Measurements from ENCODE around the gene PHF13.

Gene PHF13

DNA sequence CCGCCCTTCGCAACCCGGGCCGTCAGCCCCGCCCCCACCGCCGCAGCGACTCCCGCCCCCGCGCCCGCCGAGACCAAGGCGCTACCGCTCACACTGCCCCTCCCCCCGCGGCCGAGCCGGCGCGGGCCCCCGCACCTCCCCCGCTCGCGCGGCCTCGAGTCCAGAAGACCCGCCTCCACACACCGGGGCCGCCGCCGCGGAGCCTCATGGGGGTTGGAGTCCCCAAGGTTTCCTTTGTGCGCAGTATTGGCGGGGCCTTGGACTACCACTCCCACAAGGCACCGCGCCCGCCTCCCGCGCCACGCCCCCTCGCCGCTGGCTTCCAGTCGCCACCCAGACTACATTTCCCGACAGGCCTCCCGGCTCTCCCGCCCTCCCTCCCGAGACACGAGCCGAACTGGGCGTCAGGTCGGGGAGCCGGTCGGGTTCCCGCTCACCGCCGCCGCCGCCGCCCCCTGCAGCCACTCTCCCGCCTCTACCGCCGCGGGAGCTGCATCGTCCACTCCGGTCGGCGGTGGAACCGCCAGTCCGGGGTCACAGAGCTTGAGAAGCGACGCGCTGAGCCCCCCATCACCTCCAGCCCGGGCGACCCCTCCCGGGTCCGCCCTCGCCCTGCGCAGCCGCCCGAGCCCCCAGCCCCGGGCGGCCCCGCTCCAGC lies at the start of gene PHF13:
Gene PHF13 (plus strand): TSS at position 371 of the 658 bp plus-strand sequence. CDS start 336 bp downstream, outside the sequence.
- H3K36me3 ChIP-seq (ENCODE audit: insufficient read depth, low read length), result no peaks in the 10 kb centered on the region
- H3K4me3 ChIP-seq (ENCODE audit: low read depth, low read length), result peak within 1 kb of the TSS; percentile 99
- H3K79me2 ChIP-seq (ENCODE audit: control insufficient read depth, insufficient read depth, low read length, unreplicated experiment), result peaks cover 51% of the 10 kb centered on the region
- H2AFZ ChIP-seq (ENCODE audit: low read length, unreplicated experiment), result peak within 1 kb of the TSS; percentile 67
- peaks cover 3% of the 10 kb centered on the region for H3K4me1 ChIP-seq (ENCODE audit: control insufficient read depth, insufficient read depth, low read length, unreplicated experiment)
- H3K27me3 ChIP-seq (ENCODE audit: insufficient read depth, low read length), result no peaks in the 10 kb centered on the region
- peak within 1 kb of the TSS; percentile 59 for H3K27ac ChIP-seq (ENCODE audit: low read depth, low read length)

DNA sequence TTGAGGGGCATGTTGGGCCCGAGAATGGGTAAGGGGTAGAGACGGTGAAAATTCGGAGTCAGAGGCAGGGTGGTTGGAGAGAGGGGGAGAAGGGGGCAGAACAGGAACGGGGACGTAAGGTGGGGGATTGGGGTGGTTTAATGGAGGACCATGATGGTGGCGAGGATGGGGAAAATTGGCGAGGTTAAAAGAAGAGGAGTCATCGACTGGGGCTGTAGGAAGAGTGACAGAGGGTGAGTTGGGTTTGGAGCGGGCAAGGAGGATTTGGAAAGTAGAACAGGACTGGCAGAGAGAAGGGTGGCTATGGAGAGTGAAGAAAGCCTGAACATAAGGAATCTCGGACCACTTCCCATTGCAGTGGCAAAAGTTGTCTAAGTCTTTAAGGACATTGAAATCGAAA lies 44.5 kb upstream of the PHF13 start:
- Histone ChIP-seq H3K4me1 (ENCODE audit: control insufficient read depth, insufficient read depth, low read length, unreplicated experiment) (no peaks in the 10 kb centered on the region), H3K27me3 (ENCODE audit: insufficient read depth, low read length) (peaks cover 23% of the 10 kb centered on the region; the same call in 1 of the 2 replicates), H3K36me3 (ENCODE audit: insufficient read depth, low read length) (no peaks in the 10 kb centered on the region), H3K79me2 (ENCODE audit: control insufficient read depth, insufficient read depth, low read length, unreplicated experiment) (no peaks in the 10 kb centered on the region), H2AFZ (ENCODE audit: low read length, unreplicated experiment) (no peak overlapping the region), H3K27ac (ENCODE audit: low read depth, low read length) (no peak overlapping the region), H3K4me3 (ENCODE audit: low read depth, low read length) (no peak overlapping the region)

DNA sequence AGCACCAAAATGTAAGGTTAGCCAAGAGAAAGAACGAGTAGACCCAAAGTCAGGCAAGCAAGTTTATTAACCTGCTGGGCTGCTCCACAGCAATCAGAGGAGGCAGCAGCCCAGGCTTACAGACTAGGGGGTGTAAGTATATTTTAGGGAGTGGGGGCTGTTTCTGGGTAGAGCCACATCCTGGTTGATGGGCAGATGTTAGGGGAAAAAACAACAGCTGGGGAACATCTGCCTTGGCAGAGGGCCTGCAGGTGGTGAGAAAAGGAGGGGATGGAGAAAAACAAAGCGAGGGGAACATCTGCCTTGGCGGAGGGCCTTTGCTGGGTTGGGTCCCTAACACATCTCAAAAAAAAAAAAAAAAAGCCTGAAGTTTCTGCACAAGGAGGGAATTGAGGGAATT lies 43.4 kb upstream of the PHF13 start:
- Histone ChIP-seq H3K79me2 (ENCODE audit: control insufficient read depth, insufficient read depth, low read length, unreplicated experiment) (no peaks in the 10 kb centered on the region), H3K27ac (ENCODE audit: low read depth, low read length) (no peak overlapping the region), H3K4me3 (ENCODE audit: low read depth, low read length) (no peak overlapping the region), H2AFZ (ENCODE audit: low read length, unreplicated experiment) (no peak overlapping the region), H3K36me3 (ENCODE audit: insufficient read depth, low read length) (no peaks in the 10 kb centered on the region), H3K4me1 (ENCODE audit: control insufficient read depth, insufficient read depth, low read length, unreplicated experiment) (no peaks in the 10 kb centered on the region), H3K27me3 (ENCODE audit: insufficient read depth, low read length) (peaks cover 12% of the 10 kb centered on the region; the same call in 1 of the 2 replicates)

DNA sequence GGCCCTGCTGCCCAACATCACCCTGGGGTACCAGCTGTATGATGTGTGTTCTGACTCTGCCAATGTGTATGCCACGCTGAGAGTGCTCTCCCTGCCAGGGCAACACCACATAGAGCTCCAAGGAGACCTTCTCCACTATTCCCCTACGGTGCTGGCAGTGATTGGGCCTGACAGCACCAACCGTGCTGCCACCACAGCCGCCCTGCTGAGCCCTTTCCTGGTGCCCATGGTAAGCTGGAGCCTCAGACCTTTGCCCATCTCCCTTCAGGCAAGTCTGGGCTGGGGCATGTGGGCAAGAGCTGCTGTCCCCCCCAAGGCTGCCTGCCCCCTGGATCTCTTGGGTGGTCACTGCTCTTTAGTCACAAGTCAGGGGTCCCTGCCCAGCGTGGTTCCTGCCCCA lies 42.5 kb upstream of the PHF13 start:
- no peaks in the 10 kb centered on the region for H3K36me3 ChIP-seq (ENCODE audit: insufficient read depth, low read length)
- no peaks in the 10 kb centered on the region for H3K79me2 ChIP-seq (ENCODE audit: control insufficient read depth, insufficient read depth, low read length, unreplicated experiment)
- no peak overlapping the region for H3K27ac ChIP-seq (ENCODE audit: low read depth, low read length)
- peaks cover 3% of the 10 kb centered on the region; the same call in 1 of the 2 replicates for H3K27me3 ChIP-seq (ENCODE audit: insufficient read depth, low read length)
- no peak overlapping the region for H2AFZ ChIP-seq (ENCODE audit: low read length, unreplicated experiment)
- no peaks in the 10 kb centered on the region for H3K4me1 ChIP-seq (ENCODE audit: control insufficient read depth, insufficient read depth, low read length, unreplicated experiment)
- no peak overlapping the region for H3K4me3 ChIP-seq (ENCODE audit: low read depth, low read length)

DNA sequence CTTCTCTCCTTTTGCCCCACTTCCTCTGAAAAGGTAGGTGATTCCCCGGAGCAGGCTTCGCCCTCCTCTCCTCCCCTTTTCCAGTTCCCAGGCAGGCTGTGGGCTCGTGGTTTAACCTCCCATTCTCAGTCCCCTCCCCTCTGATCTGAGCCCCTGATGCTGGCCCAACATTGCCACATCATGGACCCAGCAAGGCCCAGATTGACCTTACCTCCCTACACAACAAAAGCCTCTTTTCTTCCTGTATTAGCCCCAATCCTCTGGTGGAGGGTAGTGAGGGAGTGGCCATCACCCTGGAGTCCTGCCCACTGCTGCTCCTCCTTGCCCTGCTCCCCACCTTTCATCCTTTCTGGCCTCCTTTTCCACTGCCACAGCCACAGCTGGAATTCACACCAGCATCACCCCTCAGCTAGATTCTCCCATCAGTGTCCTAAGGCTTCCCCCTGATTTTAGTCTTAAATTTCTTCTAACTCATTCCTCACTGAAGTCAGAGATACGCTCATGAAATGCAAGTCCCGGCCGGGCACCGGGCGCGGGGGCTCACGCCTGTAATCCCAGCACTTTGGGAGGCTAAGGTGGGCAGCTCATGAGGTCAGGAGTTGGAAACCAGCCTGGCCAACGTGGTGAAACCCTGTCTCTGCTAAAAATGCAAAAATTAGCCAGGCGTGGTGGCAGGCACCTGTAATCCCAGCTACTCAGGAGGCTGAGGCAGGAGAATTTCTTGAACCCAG lies 40.7 kb upstream of the PHF13 start:
- H3K79me2 ChIP-seq (ENCODE audit: control insufficient read depth, insufficient read depth, low read length, unreplicated experiment), result no peaks in the 10 kb centered on the region
- H3K27me3 ChIP-seq (ENCODE audit: insufficient read depth, low read length), result no peaks in the 10 kb centered on the region
- peaks cover 2% of the 10 kb centered on the region for H3K4me1 ChIP-seq (ENCODE audit: control insufficient read depth, insufficient read depth, low read length, unreplicated experiment)
- H3K27ac ChIP-seq (ENCODE audit: low read depth, low read length), result no peak overlapping the region
- H2AFZ ChIP-seq (ENCODE audit: low read length, unreplicated experiment), result no peak overlapping the region
- no peak overlapping the region for H3K4me3 ChIP-seq (ENCODE audit: low read depth, low read length)
- no peaks in the 10 kb centered on the region for H3K36me3 ChIP-seq (ENCODE audit: insufficient read depth, low read length)

DNA sequence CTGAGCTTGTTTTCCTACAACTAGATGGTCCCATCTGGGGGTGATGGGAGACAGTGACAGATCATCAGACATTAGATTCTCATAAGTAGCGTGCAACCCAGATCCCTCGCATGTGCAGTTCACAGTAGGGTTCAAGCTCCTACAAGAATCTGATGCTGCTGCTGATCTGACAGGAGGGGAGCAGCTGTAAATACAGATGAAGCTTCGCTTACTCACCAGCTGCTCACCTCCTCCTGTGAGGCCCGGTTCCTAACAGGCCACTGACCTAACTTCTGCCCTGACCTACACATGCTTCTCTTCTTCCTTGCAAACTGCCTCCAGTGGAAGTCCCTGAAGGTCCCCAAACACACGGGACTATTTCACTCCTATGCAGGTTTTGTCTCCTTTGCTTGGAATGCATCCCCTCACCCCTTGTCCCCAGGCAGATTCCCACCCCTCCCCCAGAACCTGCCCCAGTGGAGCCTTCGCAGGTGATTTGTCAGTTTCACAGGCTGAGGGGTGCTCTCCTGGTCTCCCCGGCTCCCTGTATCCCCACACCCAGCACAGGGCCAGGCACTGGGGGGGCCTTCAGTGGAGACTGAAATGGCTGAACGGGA lies 39.4 kb upstream of the PHF13 start:
- Histone ChIP-seq H2AFZ (ENCODE audit: low read length, unreplicated experiment) (no peak overlapping the region), H3K27ac (ENCODE audit: low read depth, low read length) (no peak overlapping the region), H3K27me3 (ENCODE audit: insufficient read depth, low read length) (no peaks in the 10 kb centered on the region), H3K79me2 (ENCODE audit: control insufficient read depth, insufficient read depth, low read length, unreplicated experiment) (no peaks in the 10 kb centered on the region), H3K4me1 (ENCODE audit: control insufficient read depth, insufficient read depth, low read length, unreplicated experiment) (peaks cover 14% of the 10 kb centered on the region), H3K4me3 (ENCODE audit: low read depth, low read length) (no peak overlapping the region), H3K36me3 (ENCODE audit: insufficient read depth, low read length) (no peaks in the 10 kb centered on the region)

DNA sequence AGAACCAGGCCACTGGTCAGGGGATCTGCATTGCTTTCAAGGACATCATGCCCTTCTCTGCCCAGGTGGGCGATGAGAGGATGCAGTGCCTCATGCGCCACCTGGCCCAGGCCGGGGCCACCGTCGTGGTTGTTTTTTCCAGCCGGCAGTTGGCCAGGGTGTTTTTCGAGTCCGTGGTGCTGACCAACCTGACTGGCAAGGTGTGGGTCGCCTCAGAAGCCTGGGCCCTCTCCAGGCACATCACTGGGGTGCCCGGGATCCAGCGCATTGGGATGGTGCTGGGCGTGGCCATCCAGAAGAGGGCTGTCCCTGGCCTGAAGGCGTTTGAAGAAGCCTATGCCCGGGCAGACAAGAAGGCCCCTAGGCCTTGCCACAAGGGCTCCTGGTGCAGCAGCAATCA lies 38.7 kb upstream of the PHF13 start:
- no peak overlapping the region for H2AFZ ChIP-seq (ENCODE audit: low read length, unreplicated experiment)
- no peaks in the 10 kb centered on the region for H3K36me3 ChIP-seq (ENCODE audit: insufficient read depth, low read length)
- no peaks in the 10 kb centered on the region for H3K27me3 ChIP-seq (ENCODE audit: insufficient read depth, low read length)
- no peak overlapping the region for H3K4me3 ChIP-seq (ENCODE audit: low read depth, low read length)
- H3K27ac ChIP-seq (ENCODE audit: low read depth, low read length), result no peak overlapping the region
- H3K79me2 ChIP-seq (ENCODE audit: control insufficient read depth, insufficient read depth, low read length, unreplicated experiment), result no peaks in the 10 kb centered on the region
- H3K4me1 ChIP-seq (ENCODE audit: control insufficient read depth, insufficient read depth, low read length, unreplicated experiment), result peaks cover 19% of the 10 kb centered on the region

DNA sequence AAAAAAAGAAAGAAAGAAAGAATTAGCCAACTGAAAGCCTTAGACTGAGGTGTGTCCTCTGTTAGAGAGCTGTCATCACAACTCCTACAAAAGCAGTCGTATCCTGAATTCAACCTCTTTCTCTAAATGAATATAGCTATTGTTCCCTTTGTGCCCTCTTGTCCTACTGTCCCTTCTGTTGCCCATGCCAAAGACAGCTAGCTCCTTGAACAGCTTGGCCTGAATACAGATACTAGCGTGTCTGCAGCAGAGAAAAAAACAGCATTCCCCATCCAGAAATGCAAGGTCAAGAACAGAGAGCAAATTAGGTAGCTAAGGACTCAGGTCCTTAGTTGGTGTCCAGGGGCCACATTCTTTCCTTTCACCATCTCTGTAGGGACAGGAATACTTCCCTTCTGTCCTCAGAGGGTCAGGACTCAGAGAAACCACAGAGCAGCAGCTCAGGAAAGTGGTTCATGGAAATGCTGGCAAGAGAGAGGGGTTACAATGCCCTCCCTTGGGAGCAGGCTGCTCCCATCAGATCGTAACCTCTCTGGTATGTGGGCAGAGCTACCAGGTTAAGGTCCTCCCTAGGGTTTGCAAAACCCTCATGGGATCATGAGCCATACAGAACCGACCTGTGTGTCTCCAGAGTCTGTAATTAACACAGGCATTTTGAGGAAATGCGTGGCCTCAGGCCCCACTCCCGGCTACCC lies 35.6 kb upstream of the PHF13 start:
- H3K36me3 ChIP-seq (ENCODE audit: insufficient read depth, low read length), result no peaks in the 10 kb centered on the region
- H3K27me3 ChIP-seq (ENCODE audit: insufficient read depth, low read length), result no peaks in the 10 kb centered on the region
- peaks cover 33% of the 10 kb centered on the region for H3K4me1 ChIP-seq (ENCODE audit: control insufficient read depth, insufficient read depth, low read length, unreplicated experiment)
- peaks cover 10% of the 10 kb centered on the region for H3K79me2 ChIP-seq (ENCODE audit: control insufficient read depth, insufficient read depth, low read length, unreplicated experiment)
- no peak overlapping the region for H2AFZ ChIP-seq (ENCODE audit: low read length, unreplicated experiment)
- no peak overlapping the region for H3K27ac ChIP-seq (ENCODE audit: low read depth, low read length)
- no peak overlapping the region for H3K4me3 ChIP-seq (ENCODE audit: low read depth, low read length)

DNA sequence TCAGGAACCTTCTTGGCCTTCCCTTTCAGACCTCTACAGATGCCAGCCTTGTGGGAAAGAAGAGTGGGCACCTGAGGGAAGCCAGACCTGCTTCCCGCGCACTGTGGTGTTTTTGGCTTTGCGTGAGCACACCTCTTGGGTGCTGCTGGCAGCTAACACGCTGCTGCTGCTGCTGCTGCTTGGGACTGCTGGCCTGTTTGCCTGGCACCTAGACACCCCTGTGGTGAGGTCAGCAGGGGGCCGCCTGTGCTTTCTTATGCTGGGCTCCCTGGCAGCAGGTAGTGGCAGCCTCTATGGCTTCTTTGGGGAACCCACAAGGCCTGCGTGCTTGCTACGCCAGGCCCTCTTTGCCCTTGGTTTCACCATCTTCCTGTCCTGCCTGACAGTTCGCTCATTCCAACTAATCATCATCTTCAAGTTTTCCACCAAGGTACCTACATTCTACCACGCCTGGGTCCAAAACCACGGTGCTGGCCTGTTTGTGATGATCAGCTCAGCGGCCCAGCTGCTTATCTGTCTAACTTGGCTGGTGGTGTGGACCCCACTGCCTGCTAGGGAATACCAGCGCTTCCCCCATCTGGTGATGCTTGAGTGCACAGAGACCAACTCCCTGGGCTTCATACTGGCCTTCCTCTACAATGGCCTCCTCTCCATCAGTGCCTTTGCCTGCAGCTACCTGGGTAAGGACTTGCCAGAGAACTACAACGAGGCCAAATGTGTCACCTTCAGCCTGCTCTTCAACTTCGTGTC lies 34.7 kb upstream of the PHF13 start:
- H3K4me3 ChIP-seq (ENCODE audit: low read depth, low read length), result peak overlapping the region; percentile 94
- H3K79me2 ChIP-seq (ENCODE audit: control insufficient read depth, insufficient read depth, low read length, unreplicated experiment), result peaks cover 10% of the 10 kb centered on the region
- no peaks in the 10 kb centered on the region for H3K36me3 ChIP-seq (ENCODE audit: insufficient read depth, low read length)
- peaks cover 33% of the 10 kb centered on the region for H3K4me1 ChIP-seq (ENCODE audit: control insufficient read depth, insufficient read depth, low read length, unreplicated experiment)
- H3K27me3 ChIP-seq (ENCODE audit: insufficient read depth, low read length), result no peaks in the 10 kb centered on the region
- peak overlapping the region; percentile 47; the same call in 1 of the 2 replicates for H3K27ac ChIP-seq (ENCODE audit: low read depth, low read length)
- H2AFZ ChIP-seq (ENCODE audit: low read length, unreplicated experiment), result peak overlapping the region; percentile 88
